Gastrocnemius medialis (tissue), 4 donors: Measurements from ENCODE around the gene USH1G. TPM values are rescaled to one million over a fixed set of nuclear protein-coding genes. Genes with fewer than 3 reads are reported as not detected.
"Not testable (repeated sequence)": the region's sequence is repeated elsewhere in the genome, so short reads cannot be mapped to it uniquely, and the experiment has no call there.

Source experiments
- ATAC-seq, 2 donors: fragments of 150-250 bp; one replicate each; pipeline ENCODE4 v1.9.1; 2016
- DNase-seq, 2 donors: peaks; one replicate each; pipeline ENCODE4 v3.0.0-alpha.2; 2019
- H3K27ac ChIP-seq, 4 donors: fragments of 200-600 bp; sonication (generic); 1 replicate in 1 of 4; 2 replicates in 3 of 4; pipeline ENCODE4 v1.5.1; 2016 to 2018; ENCODE audit warnings: mild to moderate bottlenecking in 2 of 4, moderate library complexity in 1 of 4
- H3K27me3 ChIP-seq, 3 donors: fragments of 200-600 bp; sonication (generic) in 2 of 3; 1 replicate in 1 of 3; 2 replicates in 2 of 3; pipeline versions ENCODE4 v1.5.1 to v1.6.0; 2016 to 2019; ENCODE audit warnings: mild to moderate bottlenecking in 1 of 3, moderate library complexity in 1 of 3
- H3K36me3 ChIP-seq, 2 donors: fragments of 200-600 bp; sonication (generic) in 1 of 2; one replicate each; pipeline ENCODE4 v1.5.1; 2017 to 2018
- H3K4me1 ChIP-seq, 2 donors: fragments of 200-600 bp; sonication (generic) in 1 of 2; one replicate each; pipeline ENCODE4 v1.5.1; 2016 to 2017; ENCODE audit warnings: mild to moderate bottlenecking in 2 of 2
- H3K4me3 ChIP-seq, 4 donors: fragments of 200-600 bp; sonication (generic) in 3 of 4; 1 replicate in 1 of 4; 2 replicates in 3 of 4; pipeline ENCODE4 v1.5.1; 2016 to 2019; ENCODE audit warnings: mild to moderate bottlenecking in 2 of 4
- H3K9me3 ChIP-seq, 3 donors: fragments of 200-600 bp; sonication (generic) in 2 of 3; 1 replicate in 1 of 3; 2 replicates in 2 of 3; pipeline ENCODE4 v1.5.1; 2016 to 2019
- POLR2A ChIP-seq, 2 donors: fragments of 450-650 bp; IDR thresholded peaks; one replicate each; pipeline ENCODE4 v1.6.1; 2017; ENCODE audit warnings: antibody characterized with exemption in 2 of 2, mild to moderate bottlenecking in 2 of 2, moderate library complexity in 2 of 2
- in situ Hi-C, 4 donors: fragments of 200-750 bp; cut with MboI; loops; one replicate each; pipeline versions ENCODE4 v1.15.0 to v1.8.0; 2017; ENCODE audit warnings: low sequenced_read_pairs in 4 of 4
- intact Hi-C: fragments of 100-400 bp; cut with DNase I; formaldehyde crosslinking; loops from one replicate; pipeline ENCODE4 v1.15.1; 2023; ENCODE audit warnings: low total_unique reads
- total RNA-seq, 4 donors: library from RNA; depleted of rRNA; stranded (reverse); fragments of >200 nt; gene quantifications; one replicate each; pipeline versions ENCODE4 v1.1.0 to v1.2.3, GENCODE V29; 2016
- TF ChIP-seq, protein P1 (sequence below), 5 experiments: fragments of 450-650 bp in 3 of 5; fragments of 200-600 bp in 2 of 5; sonication (generic) in 2 of 5; IDR thresholded peaks in 4 of 5; conservative IDR thresholded peaks in 1 of 5; 1 replicate in 4 of 5; 2 replicates in 1 of 5; pipeline ENCODE4 v1.5.1; 2016 to 2019; ENCODE audit warnings: antibody characterized with exemption in 5 of 5, mild to moderate bottlenecking in 3 of 5, moderate library complexity in 3 of 5

USH1G gene
- total RNA-seq, 4 donors from 2014 or later = not detected

DNA sequence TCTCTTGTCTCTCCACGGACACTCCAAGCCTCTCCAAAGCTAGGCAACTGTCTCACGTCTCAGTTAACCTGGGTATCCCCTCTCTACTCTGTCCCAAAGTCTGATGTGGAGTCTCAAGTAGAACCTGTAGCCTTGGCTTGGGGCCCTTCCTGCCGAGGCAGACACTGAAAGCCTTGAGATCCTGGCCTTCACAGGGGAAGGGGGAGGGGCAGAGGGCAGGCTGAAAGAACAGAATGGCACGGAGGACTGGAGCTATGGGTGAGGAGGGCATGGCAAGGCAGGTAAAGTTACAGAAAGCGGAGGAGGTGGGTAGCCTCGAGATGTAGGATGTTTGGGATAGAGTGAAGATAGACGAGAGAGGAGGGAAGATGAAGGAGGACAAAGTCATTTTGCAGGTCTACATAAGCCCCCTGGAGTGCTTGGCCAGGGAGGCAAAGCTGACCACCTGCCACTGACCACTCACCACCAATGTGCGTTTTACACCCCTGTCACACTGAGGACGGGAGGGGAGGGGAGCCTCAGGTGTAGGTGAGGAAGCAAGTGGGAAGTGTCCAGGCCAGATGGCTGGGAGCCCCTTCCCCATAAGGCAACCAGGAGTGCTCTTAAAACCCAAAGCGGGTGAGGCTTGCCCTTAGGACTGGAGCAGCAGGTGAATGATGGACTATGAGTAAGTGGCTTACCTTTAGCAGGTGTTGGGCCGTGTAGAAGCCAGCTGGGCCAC is 51.5 kb downstream of the USH1G start:
- Histone ChIP-seq H3K9me3 (no peaks in the 10 kb centered on the region), H3K27me3 (no peaks in the 10 kb centered on the region), H3K27ac (no peak overlapping the region), H3K4me1 (peaks cover 14% of the 10 kb centered on the region in 2 donors), H3K4me3 (peak overlapping the region in 1 of 4 donors; percentile 72), H3K36me3 (no peaks in the 10 kb centered on the region)
- no peak for DNase-seq
- in situ Hi-C loops = loop anchor here in 3 of 4 donors (5.0 to 25.0 kb wide), 3 partner anchors 124 to 484 kb away; partner anchors contain the start of gene NHERF1 (in 1 of the 3)
- ATAC-seq = no peak
- intact Hi-C loops = loop anchor here (5.0 kb wide), 1 partner anchor 659 kb away; the partner anchor contains the start of gene TTYH2
- TF ChIP-seq, protein P1, sequence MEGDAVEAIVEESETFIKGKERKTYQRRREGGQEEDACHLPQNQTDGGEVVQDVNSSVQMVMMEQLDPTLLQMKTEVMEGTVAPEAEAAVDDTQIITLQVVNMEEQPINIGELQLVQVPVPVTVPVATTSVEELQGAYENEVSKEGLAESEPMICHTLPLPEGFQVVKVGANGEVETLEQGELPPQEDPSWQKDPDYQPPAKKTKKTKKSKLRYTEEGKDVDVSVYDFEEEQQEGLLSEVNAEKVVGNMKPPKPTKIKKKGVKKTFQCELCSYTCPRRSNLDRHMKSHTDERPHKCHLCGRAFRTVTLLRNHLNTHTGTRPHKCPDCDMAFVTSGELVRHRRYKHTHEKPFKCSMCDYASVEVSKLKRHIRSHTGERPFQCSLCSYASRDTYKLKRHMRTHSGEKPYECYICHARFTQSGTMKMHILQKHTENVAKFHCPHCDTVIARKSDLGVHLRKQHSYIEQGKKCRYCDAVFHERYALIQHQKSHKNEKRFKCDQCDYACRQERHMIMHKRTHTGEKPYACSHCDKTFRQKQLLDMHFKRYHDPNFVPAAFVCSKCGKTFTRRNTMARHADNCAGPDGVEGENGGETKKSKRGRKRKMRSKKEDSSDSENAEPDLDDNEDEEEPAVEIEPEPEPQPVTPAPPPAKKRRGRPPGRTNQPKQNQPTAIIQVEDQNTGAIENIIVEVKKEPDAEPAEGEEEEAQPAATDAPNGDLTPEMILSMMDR (IDR thresholded peaks at IDR 0.05 in 4 of 5, conservative IDR thresholded peaks at IDR 0.05 in 1 of 5) = no peak
- no peak for TF ChIP-seq POLR2A (IDR thresholded peaks at IDR 0.05)

DNA sequence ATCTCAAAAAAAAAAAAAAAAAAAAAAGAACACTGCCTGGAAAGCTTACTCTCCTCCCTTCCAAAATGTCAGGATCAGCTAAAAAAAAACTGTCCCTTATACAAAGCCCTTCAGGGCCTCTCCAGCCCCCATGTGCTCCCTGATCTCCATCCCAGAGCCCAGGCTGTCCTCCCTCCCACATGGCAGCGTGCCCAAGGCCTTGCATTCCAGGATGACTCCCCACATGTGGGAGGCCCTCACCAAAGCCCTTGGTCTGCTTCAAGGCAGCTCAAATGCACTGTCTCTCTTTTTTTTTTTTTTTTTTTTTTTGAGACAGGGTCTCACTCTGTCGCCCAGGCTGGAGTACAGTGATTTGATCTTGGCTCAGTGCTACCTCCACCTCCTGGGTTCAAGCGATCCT is 52.5 kb downstream of the USH1G start:
- in situ Hi-C loops (loop anchor here in 3 of 4 donors (5.0 to 25.0 kb wide), 3 partner anchors 123 to 483 kb away; partner anchors contain the start of gene NHERF1 (in 1 of the 3)), intact Hi-C loops (loop anchor here (5.0 kb wide), 1 partner anchor 658 kb away; the partner anchor contains the start of gene TTYH2)
- H3K36me3 ChIP-seq = no peaks in the 10 kb centered on the region
- H3K27me3 ChIP-seq = no peaks in the 10 kb centered on the region
- DNase-seq (no peak), ATAC-seq (no peak)
- no peaks in the 10 kb centered on the region for H3K9me3 ChIP-seq
- H3K4me3 ChIP-seq = no peak overlapping the region
- TF ChIP-seq, protein P1 (IDR thresholded peaks at IDR 0.05 in 4 of 5, conservative IDR thresholded peaks at IDR 0.05 in 1 of 5) = no peak
- no peak for TF ChIP-seq POLR2A (IDR thresholded peaks at IDR 0.05)
- no peak overlapping the region for H3K27ac ChIP-seq
- peaks cover 14% of the 10 kb centered on the region in 2 donors for H3K4me1 ChIP-seq

DNA sequence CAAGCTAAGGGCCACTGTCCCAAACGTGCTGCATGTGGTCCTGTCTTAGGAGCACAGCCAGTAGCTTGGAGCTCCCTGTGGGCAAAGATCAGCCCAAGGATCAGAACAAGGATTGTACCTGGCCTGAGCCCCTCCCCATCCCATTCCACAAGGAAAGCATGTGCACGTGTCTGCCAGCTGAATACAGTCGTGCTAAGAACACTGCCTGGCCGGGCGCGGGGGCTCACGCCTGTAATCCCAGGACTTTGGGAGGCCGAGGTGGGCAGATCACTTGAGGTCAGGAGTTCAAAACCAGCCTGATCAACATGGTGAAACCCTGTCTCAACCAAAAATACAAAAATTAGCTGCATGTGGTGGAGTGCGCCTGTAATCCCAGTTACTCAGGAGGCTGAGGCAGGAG is 53.0 kb downstream of the USH1G start:
- H3K9me3 ChIP-seq, H3K27ac ChIP-seq, H3K36me3 ChIP-seq, DNase-seq, ATAC-seq, H3K4me3 ChIP-seq, H3K27me3 ChIP-seq: not testable (repeated sequence)
- in situ Hi-C loops = loop anchor here in 3 of 4 donors (5.0 to 25.0 kb wide), 3 partner anchors 123 to 483 kb away; partner anchors contain the start of gene NHERF1 (in 1 of the 3)
- peaks cover 14% of the 10 kb centered on the region in 2 donors for H3K4me1 ChIP-seq
- intact Hi-C loops = loop anchor here (5.0 kb wide), 1 partner anchor 658 kb away; the partner anchor contains the start of gene TTYH2

DNA sequence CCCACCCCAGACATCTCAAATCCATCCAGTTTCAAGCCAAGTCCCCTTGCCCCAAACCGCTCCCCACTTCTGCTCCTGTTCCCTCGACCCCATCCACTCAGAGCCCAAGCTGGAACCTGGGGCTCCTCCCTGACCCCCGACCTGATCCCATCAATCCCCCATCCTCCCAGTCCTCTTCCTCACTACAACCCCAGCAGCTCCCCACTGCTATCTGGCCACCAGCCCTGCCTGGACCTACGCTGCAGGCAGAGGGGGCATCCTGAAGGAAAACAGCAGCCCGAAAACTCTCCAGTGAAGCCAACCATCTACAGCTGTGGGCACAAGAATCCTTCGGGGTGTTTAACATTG is 54.2 kb downstream of the USH1G start:
- H3K27ac ChIP-seq = no peak overlapping the region
- intact Hi-C loops (no loop called here), in situ Hi-C loops (loop anchor here (5.0 to 25.0 kb wide), 4 partner anchors 74 to 482 kb away; partner anchors contain the start of gene NHERF1 (in 2 of the 4))
- peaks cover 10 to 12% of the 10 kb centered on the region in 2 donors for H3K4me1 ChIP-seq
- no peak for DNase-seq
- no peaks in the 10 kb centered on the region for H3K27me3 ChIP-seq
- no peak overlapping the region for H3K4me3 ChIP-seq
- no peak for ATAC-seq
- TF ChIP-seq POLR2A (IDR thresholded peaks at IDR 0.05) = no peak
- TF ChIP-seq, protein P1 (IDR thresholded peaks at IDR 0.05 in 4 of 5, conservative IDR thresholded peaks at IDR 0.05 in 1 of 5) = no peak
- no peaks in the 10 kb centered on the region for H3K36me3 ChIP-seq
- no peaks in the 10 kb centered on the region for H3K9me3 ChIP-seq

DNA sequence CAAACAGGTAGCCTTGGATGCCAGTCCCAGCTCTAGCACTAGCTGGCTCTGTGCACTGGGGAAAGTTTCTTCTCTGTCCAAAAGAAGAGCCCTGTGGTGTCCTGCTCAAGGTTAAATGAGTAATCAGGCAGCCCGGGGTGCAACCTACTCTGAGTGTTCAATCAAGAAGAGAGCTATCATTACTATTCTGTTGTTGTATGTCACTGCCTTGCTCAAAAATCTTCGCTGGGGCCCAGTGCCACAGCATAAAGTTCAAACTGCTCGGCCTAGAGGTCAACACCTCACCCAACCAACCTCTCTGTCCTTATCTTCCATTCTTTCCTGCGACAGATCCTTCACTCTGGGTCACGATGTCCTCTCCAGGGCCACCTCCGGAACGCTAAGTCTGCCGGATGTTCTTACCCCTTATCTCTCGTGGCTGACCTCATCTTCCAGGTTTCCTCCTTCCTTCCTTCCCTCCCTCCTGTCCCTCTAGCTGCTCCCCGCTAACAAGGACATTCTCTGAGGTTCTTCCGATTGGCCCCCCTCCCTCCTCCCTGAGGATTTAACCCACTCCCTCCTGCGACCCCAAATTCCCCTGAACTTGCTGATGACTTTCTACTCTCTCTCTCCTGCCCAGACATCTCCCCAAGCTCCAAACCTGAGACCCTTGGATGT is 54.7 kb downstream of the USH1G start:
- no peak for TF ChIP-seq POLR2A (IDR thresholded peaks at IDR 0.05)
- TF ChIP-seq, protein P1 (IDR thresholded peaks at IDR 0.05 in 4 of 5, conservative IDR thresholded peaks at IDR 0.05 in 1 of 5) = no peak
- intact Hi-C loops = no loop called here
- in situ Hi-C loops = loop anchor here (5.0 to 25.0 kb wide), 4 partner anchors 74 to 481 kb away; partner anchors contain the start of gene NHERF1 (in 2 of the 4)

More for the DNA sequence above, 54.7 kb downstream of the USH1G start:
- no peaks in the 10 kb centered on the region for H3K9me3 ChIP-seq
- H3K4me1 ChIP-seq = peaks cover 9% of the 10 kb centered on the region in 2 donors
- DNase-seq = no peak
- no peak for ATAC-seq
- no peak overlapping the region for H3K27ac ChIP-seq
- H3K36me3 ChIP-seq = no peaks in the 10 kb centered on the region
- H3K27me3 ChIP-seq = no peaks in the 10 kb centered on the region
- no peak overlapping the region for H3K4me3 ChIP-seq
